22Rv1 (cell line): Measurements from ENCODE around the gene SMIM33.

Experiments
- H3K27ac ChIP-seq: fragments of 450-650 bp; 2 replicates; pipeline ENCODE4 v1.5.1; 2017
- ZFX ChIP-seq: fragments of 450-650 bp; IDR thresholded peaks from 2 replicates; pipeline ENCODE4 v1.6.1; 2017; ENCODE audit warnings: antibody characterized with exemption, borderline replicate concordance
- TF ChIP-seq, protein P1 (sequence below): fragments of 450-650 bp; IDR thresholded peaks from 2 replicates; pipeline ENCODE4 v1.5.1; 2017; ENCODE audit warnings: mild to moderate bottlenecking

SMIM33 gene

DNA sequence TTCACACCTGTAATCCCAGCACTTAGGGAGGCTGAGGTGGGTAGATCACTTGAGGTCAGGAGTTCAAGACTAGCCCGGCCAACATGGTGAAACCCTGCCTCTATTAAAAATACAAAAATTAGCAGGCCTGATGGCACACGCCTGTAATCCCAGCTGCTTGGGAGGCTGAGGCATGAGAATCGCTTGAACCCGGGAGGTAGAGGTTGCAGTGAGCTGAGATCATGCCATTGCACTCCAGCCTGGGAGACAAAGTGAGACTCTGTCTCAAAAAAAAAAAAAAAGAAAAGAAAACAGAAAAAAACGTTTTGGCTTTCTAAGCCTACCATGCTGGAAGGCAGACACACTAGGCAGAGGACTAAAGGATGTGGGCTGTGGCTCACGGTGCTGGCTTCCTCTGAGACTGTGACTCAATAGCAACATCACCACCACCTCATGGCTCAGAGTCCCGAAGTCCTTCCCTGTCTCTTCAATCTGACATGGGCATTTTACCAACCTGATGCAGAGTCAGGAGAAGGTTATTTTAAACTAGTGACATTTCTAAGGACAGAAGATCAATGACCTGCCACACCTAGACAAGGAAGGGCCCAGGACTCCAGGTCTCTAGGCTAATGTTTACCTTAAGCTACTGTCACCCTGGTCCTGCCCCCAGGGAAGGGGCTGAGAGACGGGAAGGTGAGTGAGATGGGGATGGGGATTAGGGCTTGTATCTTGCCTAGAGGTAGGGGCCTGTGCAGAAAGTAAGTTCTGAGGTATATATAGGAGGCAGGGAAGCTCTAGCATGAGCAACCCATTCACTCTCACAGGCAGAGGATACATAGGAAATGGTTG, 12.0 kb upstream of the SMIM33 start:
- H3K27ac ChIP-seq: no peak overlapping the region
- TF ChIP-seq, protein P1, sequence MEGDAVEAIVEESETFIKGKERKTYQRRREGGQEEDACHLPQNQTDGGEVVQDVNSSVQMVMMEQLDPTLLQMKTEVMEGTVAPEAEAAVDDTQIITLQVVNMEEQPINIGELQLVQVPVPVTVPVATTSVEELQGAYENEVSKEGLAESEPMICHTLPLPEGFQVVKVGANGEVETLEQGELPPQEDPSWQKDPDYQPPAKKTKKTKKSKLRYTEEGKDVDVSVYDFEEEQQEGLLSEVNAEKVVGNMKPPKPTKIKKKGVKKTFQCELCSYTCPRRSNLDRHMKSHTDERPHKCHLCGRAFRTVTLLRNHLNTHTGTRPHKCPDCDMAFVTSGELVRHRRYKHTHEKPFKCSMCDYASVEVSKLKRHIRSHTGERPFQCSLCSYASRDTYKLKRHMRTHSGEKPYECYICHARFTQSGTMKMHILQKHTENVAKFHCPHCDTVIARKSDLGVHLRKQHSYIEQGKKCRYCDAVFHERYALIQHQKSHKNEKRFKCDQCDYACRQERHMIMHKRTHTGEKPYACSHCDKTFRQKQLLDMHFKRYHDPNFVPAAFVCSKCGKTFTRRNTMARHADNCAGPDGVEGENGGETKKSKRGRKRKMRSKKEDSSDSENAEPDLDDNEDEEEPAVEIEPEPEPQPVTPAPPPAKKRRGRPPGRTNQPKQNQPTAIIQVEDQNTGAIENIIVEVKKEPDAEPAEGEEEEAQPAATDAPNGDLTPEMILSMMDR: no peak
- no peak for TF ChIP-seq ZFX

DNA sequence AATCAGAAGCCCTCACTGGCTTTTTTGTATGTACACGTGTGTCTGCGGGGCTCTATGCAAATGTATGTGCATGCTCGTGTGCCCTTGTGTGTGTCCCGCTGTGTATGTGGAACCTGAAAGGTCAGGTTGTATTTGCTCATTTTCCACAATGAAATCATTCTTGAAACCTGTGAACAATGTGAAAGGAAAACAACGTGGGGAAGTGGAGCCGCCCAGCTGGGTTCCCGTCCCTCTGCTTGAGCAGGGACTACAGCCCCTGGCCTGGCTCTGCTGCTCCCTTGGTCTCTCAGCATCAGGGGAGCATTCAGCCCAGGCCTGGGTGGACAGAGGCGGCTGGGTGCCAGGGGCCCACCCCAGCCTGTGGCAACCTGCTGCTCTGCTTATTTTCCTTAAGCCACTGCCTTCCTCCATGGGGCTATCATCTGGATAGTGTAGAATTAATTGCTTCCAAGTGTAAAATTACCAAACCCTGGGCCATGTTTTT, 11.3 kb upstream of the SMIM33 start:
- TF ChIP-seq ZFX: no peak
- TF ChIP-seq, protein P1: no peak
- no peak overlapping the region for H3K27ac ChIP-seq

DNA sequence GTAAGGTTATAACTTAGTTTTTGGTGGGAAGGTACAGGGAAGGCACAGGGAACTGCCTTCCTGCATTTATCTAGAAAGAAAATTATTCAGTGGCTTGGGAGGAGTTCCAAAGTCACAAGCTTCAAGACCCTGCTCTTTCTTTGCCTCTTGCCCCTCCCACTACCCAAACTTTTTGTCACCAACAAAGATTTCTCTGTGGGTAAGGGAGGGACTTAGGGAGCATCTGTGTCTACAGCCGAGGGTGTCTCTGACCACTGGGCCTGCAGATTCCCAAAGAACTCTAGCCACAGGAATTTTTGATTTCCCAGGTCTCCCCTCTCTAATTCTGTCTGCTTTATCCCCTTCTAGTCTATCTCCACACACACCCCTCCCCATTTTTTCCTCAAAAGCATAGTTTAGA, 10.3 kb upstream of the SMIM33 start:
- TF ChIP-seq ZFX: no peak
- TF ChIP-seq, protein P1: no peak
- no peak overlapping the region for H3K27ac ChIP-seq

DNA sequence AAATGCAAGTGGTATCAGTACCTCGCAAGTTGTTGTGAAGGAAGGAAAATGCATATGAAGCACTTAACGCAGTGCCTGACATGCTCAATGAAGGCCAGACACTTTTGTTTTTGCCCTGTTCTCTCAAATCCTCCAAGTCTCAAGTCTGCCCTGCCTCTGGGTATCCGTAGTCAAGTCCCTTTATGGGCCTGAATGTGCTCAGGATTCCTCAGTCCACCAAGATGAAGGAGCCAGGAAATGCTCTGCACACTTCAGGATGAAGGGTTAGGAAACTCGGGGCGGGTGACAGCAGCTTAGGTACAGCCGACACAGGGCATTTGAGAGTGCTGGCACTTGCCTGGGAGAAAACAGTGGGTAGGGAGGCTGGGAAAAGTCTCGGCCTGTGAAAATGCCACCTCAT, 9.6 kb upstream of the SMIM33 start:
- no peak overlapping the region for H3K27ac ChIP-seq
- TF ChIP-seq, protein P1: no peak

DNA sequence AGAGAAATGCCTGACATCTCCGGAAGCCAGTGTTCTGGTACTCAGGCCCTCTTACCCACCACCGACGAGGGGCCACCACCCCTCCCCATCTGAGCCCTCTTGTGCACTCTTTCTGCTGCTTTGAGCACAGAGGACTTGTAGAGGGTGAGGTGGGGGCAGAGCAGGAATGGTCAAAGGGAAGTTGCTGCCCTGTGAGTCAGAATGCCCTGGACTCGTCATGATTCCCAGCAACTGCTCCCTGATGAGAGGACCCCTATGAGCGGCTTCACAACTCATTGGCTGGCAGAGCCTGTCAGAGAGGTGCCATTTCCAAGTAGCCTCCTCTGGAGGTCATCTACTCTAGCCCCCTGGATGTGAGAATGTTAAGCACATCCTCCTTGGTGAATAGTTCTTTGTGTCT, 9.1 kb upstream of the SMIM33 start:
- TF ChIP-seq, protein P1: no peak
- no peak for TF ChIP-seq ZFX
- H3K27ac ChIP-seq: no peak overlapping the region

DNA sequence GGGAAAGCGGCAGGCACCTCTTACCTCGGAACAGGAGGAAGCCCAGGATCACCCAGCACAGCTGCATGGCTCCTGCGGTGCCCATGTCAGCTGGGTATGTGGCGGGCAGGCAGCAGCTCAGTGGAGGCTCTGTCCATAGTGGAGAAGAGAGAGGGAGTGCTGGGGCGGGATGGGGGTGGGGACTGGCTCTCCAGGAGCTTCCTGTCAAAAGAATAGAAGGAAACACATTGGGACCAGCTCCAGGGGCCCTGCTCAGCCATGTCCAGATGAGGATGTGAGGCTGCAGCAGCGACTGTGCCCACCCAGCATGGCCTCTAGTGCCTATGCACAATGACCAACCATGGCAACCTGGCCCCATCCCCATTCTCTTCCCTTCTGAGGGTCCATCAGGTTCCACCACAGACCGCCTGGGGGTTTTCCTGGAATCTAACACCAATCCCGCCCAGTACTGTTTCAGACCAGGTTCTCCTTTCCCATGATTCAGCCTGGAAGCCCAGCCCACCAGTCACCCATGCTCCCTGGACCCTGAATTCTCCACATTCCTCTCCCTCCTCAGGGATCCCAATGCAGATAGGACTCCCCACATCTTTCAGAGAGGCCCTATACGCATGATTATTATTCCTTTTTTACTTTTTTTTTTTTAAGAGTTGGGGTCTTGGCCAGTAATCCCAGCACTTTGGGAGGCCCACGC, 8.1 kb upstream of the SMIM33 start, which contains the start of gene ECSCR:
TSS of gene ECSCR (minus strand) at position 158 of the 691 bp plus-strand sequence. CDS start at position 85, 73 bp downstream.
- no peak within 1 kb of the TSS for H3K27ac ChIP-seq
- no peak for TF ChIP-seq ZFX

DNA sequence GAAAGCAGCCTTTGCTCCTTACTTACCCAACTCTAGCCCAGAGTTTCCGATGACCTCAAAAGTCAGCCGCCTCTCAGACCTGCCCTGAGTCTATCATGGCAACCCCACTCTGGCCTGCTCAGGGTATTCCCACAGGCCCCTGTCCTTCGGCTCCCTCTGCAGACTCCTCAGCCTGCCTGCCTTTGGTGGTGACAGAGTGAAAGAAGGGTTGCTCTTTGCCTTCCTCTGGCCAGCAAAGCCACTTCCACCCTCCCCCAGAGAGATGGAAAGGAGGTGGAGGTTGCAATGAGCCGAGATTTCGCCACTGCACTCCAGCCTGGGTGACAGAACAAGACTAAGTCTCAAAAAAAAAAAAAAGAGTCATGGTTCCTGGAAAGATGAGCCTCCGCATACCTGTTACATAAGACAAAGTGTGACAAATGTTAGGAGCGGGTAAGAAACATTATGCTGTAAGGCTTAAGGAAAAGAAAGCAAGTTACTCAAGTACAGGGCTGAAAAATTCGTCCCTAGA, 2.3 kb upstream of the SMIM33 start:
- no peak overlapping the region for H3K27ac ChIP-seq
- TF ChIP-seq ZFX: no peak
- TF ChIP-seq, protein P1: no peak
